Neural crest cell (in vitro differentiated cells): ENCODE data around the gene KDM4B. TPM values are rescaled to one million over a fixed set of nuclear protein-coding genes. Genes with fewer than 3 reads are reported as not detected.

Experiments
- DNase-seq: peaks from one replicate; pipeline ENCODE4 v3.0.0; 2021; ENCODE audit warnings: low read depth, mixed read lengths, low spot score
- H3K27ac Mint-ChIP-seq: one replicate; pipeline ENCODE4 v1.8.0; 2021; ENCODE audit warnings: mild to moderate bottlenecking, mixed read lengths; ENCODE audit not compliant: unreplicated experiment
- H3K27me3 Mint-ChIP-seq: 2 replicates; pipeline ENCODE4 v1.8.0; 2021; ENCODE audit warnings: low read depth, mild to moderate bottlenecking, mixed read lengths
- H3K36me3 Mint-ChIP-seq: 2 replicates; pipeline ENCODE4 v1.8.0; 2021; ENCODE audit warnings: low read depth, mild to moderate bottlenecking, mixed read lengths
- H3K4me1 Mint-ChIP-seq: 2 replicates; pipeline ENCODE4 v1.8.0; 2021; ENCODE audit warnings: mixed read lengths
- H3K4me3 Mint-ChIP-seq: one replicate; pipeline ENCODE4 v1.8.0; 2021; ENCODE audit warnings: mild to moderate bottlenecking, mixed read lengths
- H3K9me3 Mint-ChIP-seq: 2 replicates; pipeline ENCODE4 v1.8.0; 2021; ENCODE audit warnings: mixed read lengths
- CTCF ChIP-seq: fragments of 200-600 bp; sonication (generic); conservative IDR thresholded peaks from 2 replicates; pipeline ENCODE4 v1.5.0; 2021; ENCODE audit warnings: antibody characterized with exemption, mild to moderate bottlenecking
- total RNA-seq: library from RNA; stranded (reverse); gene quantifications from 2 replicates; pipeline ENCODE4 v1.2.1, GENCODE V29; 2021

Gene KDM4B
- total RNA-seq, 1 donor from 2014 or later, result 45.4 TPM

GRCh38 chr19:5086230-5086629 lies 117.3 kb downstream of the KDM4B start:
- DNase-seq, result no peak
- Mint-ChIP-seq H3K27ac (no peak overlapping the region), H3K4me3 (no peak overlapping the region), H3K27me3 (no peaks in the 10 kb centered on the region), H3K9me3 (no peaks in the 10 kb centered on the region), H3K4me1 (peaks cover 8% of the 10 kb centered on the region), H3K36me3 (peaks cover 3% of the 10 kb centered on the region)
- TF ChIP-seq CTCF, result no peak

GRCh38 chr19:5086725-5087439 lies 118.0 kb downstream of the KDM4B start:
- Mint-ChIP-seq H3K27me3 (no peaks in the 10 kb centered on the region), H3K27ac (no peak overlapping the region), H3K36me3 (peaks cover 3% of the 10 kb centered on the region), H3K4me3 (no peak overlapping the region), H3K9me3 (no peaks in the 10 kb centered on the region), H3K4me1 (peaks cover 8% of the 10 kb centered on the region)
- no peak for TF ChIP-seq CTCF
- DNase-seq, result no peak

GRCh38 chr19:5089283-5089682 lies 120.4 kb downstream of the KDM4B start:
- Mint-ChIP-seq H3K4me3 (no peak overlapping the region), H3K27me3 (no peaks in the 10 kb centered on the region), H3K36me3 (peaks cover 3% of the 10 kb centered on the region), H3K4me1 (peaks cover 14% of the 10 kb centered on the region), H3K9me3 (no peaks in the 10 kb centered on the region), H3K27ac (no peak overlapping the region)
- no peak for DNase-seq
- TF ChIP-seq CTCF, result no peak

GRCh38 chr19:5090465-5091017 lies 121.6 kb downstream of the KDM4B start:
- H3K9me3 Mint-ChIP-seq, result no peaks in the 10 kb centered on the region
- H3K27me3 Mint-ChIP-seq, result no peaks in the 10 kb centered on the region
- H3K4me3 Mint-ChIP-seq, result no peak overlapping the region
- H3K4me1 Mint-ChIP-seq, result peaks cover 17% of the 10 kb centered on the region
- TF ChIP-seq CTCF, result no peak
- H3K27ac Mint-ChIP-seq, result no peak overlapping the region
- DNase-seq, result no peak
- H3K36me3 Mint-ChIP-seq, result peaks cover 3% of the 10 kb centered on the region

GRCh38 chr19:5091018-5091683 lies 122.2 kb downstream of the KDM4B start:
- Mint-ChIP-seq H3K27me3 (no peaks in the 10 kb centered on the region), H3K36me3 (peaks cover 5% of the 10 kb centered on the region), H3K9me3 (no peaks in the 10 kb centered on the region), H3K4me1 (peaks cover 17% of the 10 kb centered on the region), H3K27ac (peak overlapping the region; percentile 12), H3K4me3 (no peak overlapping the region)
- no peak for TF ChIP-seq CTCF
- DNase-seq, result no peak
